Activated CD4-positive, alpha-beta T cell treated with anti-CD3 and anti-CD28 coated beads, Interleukin-2, amount 50 U/mL, for 1 hour (primary cell): ENCODE results near the gene PPP1R37.

Experiments
- DNase-seq: peaks from one replicate; pipeline ENCODE4 v3.0.0-alpha.2; 2020

The PPP1R37 gene

DNA sequence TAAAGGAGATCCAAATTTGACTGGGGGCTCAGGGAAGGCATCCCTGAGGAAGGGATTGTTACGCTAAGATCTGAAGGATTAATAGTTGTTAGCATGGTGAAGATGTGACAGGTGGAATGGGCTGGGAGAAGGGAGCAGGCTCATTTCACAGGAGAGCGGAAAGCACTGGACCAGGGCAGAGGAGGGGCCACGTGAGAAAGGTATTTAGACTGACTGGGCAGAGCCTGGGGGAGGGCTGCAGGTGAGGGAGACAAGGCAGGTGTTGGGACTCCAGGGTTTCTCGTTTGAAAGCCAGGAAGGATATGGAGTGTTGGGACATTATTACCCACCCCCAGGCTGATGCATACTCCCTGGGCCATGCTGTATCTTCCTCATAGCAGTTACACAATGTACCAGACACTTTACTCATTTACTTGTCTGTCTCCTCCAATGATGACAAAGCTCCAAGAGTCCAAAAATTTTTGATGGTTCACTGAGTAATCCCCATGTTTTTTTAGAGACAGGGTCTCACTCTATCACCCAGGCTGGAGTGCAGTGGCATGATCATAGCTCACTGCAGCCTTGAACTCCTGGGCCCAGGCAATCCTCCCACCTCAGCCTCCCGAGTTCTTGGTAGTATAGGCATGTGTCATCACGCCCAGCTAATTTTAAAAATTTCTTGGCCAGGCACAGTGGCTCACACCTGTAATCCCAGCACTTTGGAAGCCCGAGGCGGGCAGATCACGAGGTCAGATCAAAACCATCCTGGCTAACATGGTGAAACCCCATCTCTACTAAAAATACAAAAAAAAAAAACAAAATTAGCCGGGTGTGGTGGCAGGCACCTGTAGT, 82.8 kb downstream of the PPP1R37 start:
- DNase-seq: no peak

DNA sequence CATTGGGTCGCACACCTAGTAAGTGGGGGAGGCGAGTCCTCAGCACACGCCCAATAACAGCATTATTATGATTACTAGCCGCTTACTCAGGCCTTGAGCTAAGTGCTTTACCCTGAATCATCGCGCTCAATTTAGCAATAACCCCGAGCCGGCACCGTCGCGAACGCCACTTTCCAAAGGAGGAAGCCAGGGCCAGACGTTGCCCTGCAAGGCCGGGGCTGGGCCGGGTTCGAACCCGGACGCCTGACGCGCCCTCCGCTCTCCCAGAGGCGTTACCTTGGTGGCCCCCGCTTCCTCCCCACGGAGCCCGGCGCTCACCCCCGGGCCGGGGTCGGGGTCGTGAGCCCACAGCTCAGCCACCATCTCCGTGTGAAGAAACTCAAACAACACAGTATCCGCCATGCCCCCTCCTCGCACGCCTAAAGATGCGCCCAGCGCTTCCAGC, 84.9 kb downstream of the PPP1R37 start, which contains the start of gene TRAPPC6A:
TSS of gene TRAPPC6A (minus strand) at position 421 of the 445 bp plus-strand sequence. CDS start at position 402, 19 bp downstream.
- DNase-seq: no peak

DNA sequence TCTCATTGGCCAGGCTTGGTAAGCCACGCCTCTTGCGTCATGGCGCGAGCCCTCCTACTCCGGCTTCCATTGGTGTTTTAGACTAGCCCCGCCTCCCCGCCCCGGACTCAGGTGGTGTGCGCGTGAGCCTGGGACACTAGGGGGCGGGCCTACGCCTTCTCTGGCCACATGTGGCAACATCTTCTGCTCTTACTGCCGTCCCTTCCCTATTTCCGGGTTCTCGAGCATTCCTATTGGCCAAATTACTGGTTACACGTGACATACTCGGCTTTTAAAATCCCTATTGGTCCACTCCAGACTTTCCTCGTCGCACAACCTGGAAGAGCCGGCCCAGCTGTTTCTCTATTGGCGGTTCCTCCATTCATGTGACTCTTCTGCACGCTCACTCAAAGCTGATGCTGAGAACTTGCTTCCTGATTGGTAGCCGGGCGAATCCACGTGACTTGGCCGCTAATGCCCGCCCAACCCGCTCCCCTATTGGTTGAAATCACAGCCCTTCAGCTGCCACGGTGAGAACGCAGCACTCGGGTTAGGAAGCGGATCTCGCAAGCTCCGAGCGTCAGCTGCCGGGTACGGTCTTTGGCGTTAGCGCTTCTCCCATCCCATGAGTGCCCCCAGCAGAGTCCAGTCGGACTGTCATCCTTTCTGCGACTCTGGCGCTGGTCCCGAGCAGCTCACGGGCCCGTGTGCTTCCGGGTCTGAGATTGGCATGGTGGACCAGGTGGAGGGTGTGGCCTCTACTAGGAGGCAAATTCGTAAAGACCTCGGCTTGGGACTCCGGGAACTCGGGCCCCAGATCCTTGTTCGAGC, 85.5 kb downstream of the PPP1R37 start, which contains the start of gene BLOC1S3:
TSS of gene BLOC1S3 (plus strand) at position 523 of the 810 bp plus-strand sequence. CDS start 513 bp downstream, outside the sequence.
- DNase-seq: peak; percentile 100

DNA sequence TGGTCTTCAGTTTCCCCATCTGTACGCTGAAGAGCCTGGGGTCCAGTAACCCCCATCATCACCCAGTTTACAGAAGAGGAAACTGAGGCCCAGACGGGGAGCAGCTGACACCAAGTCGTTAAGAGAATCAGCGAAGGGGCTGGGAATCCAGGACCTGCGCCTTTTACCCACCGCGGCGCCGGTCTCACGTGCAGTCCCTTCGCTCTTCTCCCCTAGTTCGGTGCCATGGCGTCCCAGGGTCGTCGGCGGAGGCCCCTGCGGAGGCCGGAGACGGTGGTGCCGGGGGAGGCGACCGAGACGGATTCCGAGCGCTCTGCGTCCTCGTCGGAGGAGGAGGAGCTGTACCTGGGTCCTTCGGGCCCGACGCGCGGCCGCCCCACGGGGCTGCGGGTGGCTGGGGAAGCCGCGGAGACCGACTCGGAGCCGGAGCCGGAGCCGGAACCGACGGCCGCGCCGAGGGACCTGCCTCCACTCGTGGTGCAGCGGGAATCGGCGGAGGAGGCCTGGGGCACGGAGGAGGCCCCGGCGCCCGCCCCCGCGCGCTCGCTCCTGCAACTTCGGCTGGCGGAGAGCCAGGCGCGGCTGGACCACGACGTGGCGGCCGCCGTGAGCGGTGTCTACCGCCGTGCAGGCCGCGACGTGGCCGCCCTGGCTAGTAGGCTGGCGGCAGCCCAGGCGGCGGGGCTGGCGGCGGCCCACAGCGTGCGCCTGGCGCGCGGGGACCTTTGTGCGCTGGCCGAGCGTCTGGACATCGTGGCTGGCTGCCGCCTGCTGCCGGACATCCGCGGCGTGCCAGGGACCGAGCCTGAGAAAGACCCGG, 86.3 kb downstream of the PPP1R37 start:
- peak; percentile 18 for DNase-seq

DNA sequence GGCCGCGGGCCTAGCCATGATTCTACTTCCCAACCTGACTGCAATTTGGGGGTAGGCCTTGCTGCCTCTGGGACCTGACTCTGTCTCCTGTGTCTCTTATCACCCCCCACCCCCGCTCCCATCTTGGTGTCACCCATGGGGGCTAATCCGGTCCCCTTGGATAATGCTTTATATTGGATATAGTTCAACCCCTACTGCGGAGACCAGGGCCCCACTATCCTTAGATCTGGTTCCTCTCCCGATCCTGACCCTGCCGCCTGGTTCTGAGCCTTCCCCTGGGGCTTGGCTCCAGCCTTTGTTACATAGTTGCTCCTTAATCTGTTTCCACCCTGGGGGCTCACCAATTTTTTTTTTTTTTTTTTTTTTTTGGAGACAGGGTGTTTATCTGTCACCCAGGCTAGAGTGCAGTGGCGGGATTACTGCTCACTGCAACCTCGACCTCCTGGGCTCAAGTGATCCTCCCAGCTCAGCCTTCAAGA, 87.0 kb downstream of the PPP1R37 start:
- no peak for DNase-seq

DNA sequence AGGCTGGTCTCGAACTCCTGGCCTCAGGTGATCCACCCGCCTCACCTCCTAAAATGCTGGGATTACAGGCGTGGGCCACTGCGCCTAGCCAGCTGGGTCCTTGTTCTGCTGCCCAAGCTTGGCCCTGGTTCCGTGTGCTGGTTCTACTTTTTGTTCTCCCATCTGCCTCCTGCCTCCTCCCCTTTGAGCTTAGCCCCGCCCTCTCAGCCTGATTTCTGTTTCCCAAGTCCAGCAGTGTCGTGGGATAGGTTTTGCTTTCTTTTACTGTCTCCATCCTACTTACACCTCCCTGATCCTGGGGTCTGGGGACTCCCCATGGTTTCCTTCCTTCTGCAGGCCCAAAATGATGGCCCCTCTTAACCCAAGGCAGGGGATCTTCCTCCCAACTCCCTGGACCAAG, 88.0 kb downstream of the PPP1R37 start:
- no peak for DNase-seq

DNA sequence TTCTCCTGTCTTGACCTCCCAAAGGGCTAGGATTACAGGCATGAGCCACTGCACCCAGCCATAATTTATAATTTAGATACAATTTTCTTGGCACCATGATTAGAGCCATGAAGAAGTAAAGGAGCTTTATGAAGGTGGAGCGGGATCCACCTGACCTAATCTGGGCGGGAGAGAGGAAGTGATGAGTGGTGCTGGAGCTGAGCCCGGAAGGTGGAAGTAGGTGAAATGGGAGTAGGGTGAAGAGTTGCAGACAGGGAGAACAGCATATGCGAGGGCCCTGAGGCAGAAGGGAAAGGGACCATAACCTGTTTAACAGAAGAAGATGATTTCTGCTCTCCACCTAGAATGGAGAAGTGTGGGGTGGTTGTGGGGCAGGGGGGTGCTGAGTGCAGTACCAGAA, 89.8 kb downstream of the PPP1R37 start:
- no peak for DNase-seq

DNA sequence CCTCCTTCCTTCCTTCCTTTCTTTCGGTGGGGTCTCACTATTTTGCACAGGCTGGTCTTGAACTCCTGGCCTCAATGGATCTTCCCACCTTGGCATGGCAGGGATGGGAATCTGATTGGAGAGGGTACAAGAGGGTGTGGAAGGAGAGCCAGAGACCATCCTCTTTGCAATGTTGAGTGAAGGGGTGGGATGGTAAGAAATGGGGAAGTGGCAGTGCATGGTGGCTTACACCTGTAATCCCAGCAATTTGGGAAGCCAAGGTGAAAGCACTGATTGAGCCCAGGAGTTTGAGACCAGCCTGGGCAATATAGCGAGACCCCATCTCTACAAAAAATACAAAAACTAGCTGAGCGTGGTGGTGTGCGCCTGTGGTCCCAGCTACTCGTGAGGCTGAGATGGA, 91.1 kb downstream of the PPP1R37 start:
- no peak for DNase-seq

DNA sequence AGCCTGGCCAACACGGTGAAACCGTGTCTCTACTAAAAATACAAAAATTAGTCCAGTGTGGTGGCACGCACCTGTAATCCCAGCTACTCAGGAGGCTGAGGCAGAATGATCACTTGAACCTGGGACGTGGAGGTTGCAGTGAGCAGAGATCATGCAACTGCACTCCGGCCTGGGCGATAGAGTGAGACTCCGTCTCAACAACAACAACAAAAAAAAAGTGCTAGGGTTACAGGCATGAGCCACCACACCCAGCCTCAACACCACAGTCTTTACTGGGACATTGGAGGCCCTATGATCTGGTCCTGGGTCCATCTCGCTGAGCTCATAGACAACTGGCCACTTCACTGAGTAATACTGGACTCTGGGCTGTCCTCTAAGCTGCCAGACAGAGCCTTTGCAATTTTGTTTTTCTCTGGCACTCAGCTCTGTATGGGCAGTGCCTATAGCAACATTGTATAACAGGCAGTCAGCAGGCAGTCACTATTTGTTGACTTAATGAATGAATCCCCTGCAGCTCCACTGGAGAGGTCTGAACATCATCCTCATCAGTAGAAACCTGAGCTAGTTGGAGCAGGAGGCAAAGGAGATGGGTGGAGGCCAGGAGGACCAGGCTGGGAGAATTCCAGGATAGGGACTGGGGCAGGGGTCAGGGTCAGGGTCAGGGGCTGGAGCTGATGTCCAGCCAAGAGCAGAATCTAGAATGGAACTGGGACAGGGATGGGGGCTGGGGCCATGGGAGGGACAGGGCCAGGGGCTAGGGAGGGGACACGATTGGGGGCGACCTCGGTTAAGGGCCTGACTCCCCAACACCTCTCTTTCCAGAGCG, 93.7 kb downstream of the PPP1R37 start:
- DNase-seq: no peak

DNA sequence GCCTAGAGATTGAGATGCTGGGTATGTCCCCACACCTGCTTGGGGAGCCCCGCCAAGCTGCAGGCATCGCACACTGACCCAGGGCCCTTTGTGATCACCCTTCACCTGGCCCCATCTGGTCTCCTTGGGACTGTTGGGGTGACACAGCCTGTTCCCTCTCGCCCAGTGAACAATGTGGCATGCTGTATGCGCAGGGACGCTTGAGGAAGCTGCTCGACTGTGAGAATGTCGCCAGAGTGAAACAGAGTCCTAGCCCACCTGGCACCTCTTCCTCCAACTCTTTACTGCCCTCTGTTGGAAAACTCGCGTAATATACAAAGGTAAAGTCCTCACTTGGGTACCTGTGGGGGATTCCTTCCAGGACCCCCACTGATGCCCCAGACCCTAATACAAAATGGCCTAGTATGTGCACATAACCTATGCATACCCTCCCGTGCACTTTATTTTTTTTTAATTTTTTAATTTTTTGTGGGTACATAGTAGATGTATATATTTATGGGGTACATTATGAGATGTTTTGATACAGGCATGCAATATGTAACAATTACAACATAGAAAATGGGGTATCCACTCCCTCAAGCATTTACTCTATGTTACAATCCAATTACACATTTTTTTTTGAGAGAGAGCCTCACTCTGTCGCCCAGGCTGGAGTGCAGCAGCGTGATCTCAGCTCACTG, 94.6 kb downstream of the PPP1R37 start:
- DNase-seq: no peak

DNA sequence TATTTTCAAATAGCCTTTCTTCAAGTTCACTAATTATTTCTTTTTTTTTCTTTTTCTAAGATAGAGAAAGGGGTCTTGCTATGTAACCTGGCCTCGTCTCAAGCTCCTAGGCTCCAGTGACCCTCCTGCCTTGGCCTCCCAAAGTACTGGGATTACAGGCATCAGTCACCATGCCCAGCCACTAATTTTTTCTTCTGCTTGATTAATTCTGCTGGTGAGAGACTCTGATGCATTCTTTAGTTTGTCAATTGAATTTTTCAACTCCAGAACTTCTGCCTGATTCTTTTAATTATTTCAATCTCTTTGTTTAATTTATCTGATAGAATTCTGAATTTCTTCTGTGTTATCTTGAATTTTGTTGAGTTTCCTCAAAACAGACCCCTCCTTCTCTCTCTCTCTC, 97.0 kb downstream of the PPP1R37 start:
- DNase-seq: no peak

DNA sequence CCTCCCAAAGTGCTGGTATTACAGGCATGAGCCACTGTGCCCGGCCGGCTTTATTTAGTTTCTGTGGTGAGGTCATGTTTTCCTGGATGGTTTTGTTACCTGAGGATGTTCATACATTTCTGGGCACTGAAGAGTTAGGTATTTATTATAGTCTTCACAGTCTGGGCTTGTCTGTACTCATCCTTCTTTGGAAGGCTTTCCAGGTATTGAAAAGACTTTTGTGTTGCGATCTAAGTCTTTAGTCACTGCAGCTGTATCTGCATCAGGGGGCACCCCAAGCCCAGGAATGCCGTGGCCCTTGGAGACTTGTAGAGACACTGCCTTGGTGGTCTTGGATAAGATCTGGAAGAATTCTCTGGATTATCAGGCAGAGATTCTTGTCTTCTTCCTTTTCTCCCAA, 98.4 kb downstream of the PPP1R37 start:
- no peak for DNase-seq

DNA sequence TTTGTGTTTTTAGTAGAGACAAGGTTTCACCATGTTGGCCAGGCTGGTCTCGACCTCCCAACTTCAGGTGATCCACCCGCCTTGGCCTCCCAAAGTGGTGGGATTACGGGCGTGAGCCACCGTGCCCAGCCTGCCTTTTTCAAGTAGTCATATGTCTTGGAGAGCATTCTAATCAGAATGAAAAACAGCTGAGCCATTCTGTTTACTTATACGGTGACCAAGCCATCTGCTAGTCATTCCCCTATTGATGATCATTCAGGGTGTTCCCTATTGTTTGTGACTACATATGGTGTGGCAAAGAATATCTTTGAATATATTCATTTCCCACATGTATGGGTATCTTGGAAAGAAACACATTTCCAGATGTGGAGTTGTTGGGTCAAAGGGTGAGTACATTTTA, 102.8 kb downstream of the PPP1R37 start:
- DNase-seq: no peak
